ENCODE results near the gene SERPINA4. TPM values are rescaled to one million over a fixed set of nuclear protein-coding genes. Genes with fewer than 3 reads are reported as not detected.

The SERPINA4 gene
- total RNA-seq (not detected), polyA plus RNA-seq (not detected)
- long read RNA-seq, donor 1, result 0 reads
- long read RNA-seq, donor 2, result 0 reads
- long read RNA-seq, donor 3, result 0 reads

- Histone ChIP-seq H3K4me1 (no peaks in the 10 kb centered on the region), H3K36me3 (no peaks in the 10 kb centered on the region), H3K4me3 (no peak within 1 kb of the TSS), H3K9me3 (no peaks in the 10 kb centered on the region), H3K27ac (no peak within 1 kb of the TSS), H3K27me3 (peaks cover 0 to 3% (median 0%) of the 10 kb centered on the region in 9 donors)
- TF ChIP-seq CTCF (IDR thresholded peaks at IDR 0.05), result no peak
- no peak for TF ChIP-seq POLR2A (IDR thresholded peaks at IDR 0.05)
- no peak for DNase-seq
- WGBS, 4 donors, result 78 to 85% (median 80%) methylated on average over 11 of the region's 11 CpGs
- intact Hi-C loops (cut with DNase I), result no loop called here
- ATAC-seq, result no peak
These were observed at the start of gene SERPINA4 for GRCh38 chr14:94560751-94561655. SERPINA4 (plus strand) TSS chr14:94561442; CDS start chr14:94563483, 2,041 bp downstream.

GRCh38 chr14:94514351-94514750, 46.9 kb upstream of the SERPINA4 start:
- Histone ChIP-seq H3K27me3 (peaks cover 0 to 26% (median 5%) of the 10 kb centered on the region in 9 donors), H3K27ac (no peak overlapping the region), H3K4me3 (no peak overlapping the region), H3K36me3 (no peaks in the 10 kb centered on the region), H3K4me1 (peaks cover 0 to 3% (median 0%) of the 10 kb centered on the region in 12 donors), H3K9me3 (no peaks in the 10 kb centered on the region)
- DNase-seq (no peak), ATAC-seq (no peak)
- intact Hi-C loops (cut with DNase I), result no loop called here
- WGBS, 4 donors, result 59 to 75% (median 71%) methylated on average over 4 to 7 of the region's 7 CpGs
- TF ChIP-seq CTCF (IDR thresholded peaks at IDR 0.05) (no peak), POLR2A (IDR thresholded peaks at IDR 0.05) (no peak)

GRCh38 chr14:94515426-94515825, 45.8 kb upstream of the SERPINA4 start:
- ATAC-seq, result no peak
- Histone ChIP-seq H3K4me3 (no peak overlapping the region), H3K4me1 (peaks cover 0 to 3% (median 0%) of the 10 kb centered on the region in 12 donors), H3K27ac (no peak overlapping the region), H3K36me3 (no peaks in the 10 kb centered on the region), H3K27me3 (peaks cover 0 to 20% (median 5%) of the 10 kb centered on the region in 9 donors), H3K9me3 (no peaks in the 10 kb centered on the region)
- no peak for TF ChIP-seq CTCF (IDR thresholded peaks at IDR 0.05)
- no peak for TF ChIP-seq POLR2A (IDR thresholded peaks at IDR 0.05)
- 74 to 83% (median 83%) methylated on average over 9 of the region's 9 CpGs for WGBS, 4 donors
- no peak for DNase-seq
- intact Hi-C loops (cut with DNase I), result no loop called here

GRCh38 chr14:94515856-94516255, 45.4 kb upstream of the SERPINA4 start:
- H3K4me1 ChIP-seq, result peaks cover 0 to 3% (median 0%) of the 10 kb centered on the region in 12 donors
- no peaks in the 10 kb centered on the region for H3K9me3 ChIP-seq
- H3K27ac ChIP-seq, result no peak overlapping the region
- H3K4me3 ChIP-seq, result no peak overlapping the region
- intact Hi-C loops (cut with DNase I), result no loop called here
- 85 to 88% (median 86%) methylated on average over 6 of the region's 6 CpGs for WGBS, 4 donors
- H3K27me3 ChIP-seq, result peaks cover 0 to 20% (median 5%) of the 10 kb centered on the region in 9 donors
- ATAC-seq (no peak), DNase-seq (no peak)
- TF ChIP-seq CTCF (IDR thresholded peaks at IDR 0.05) (no peak), POLR2A (IDR thresholded peaks at IDR 0.05) (no peak)
- no peaks in the 10 kb centered on the region for H3K36me3 ChIP-seq
